K562 (cell line): ENCODE results near the gene CD248. TPM values are rescaled to one million over a fixed set of nuclear protein-coding genes. Genes with fewer than 3 reads are reported as not detected.
"Not testable (repeated sequence)": the region's sequence is repeated elsewhere in the genome, so short reads cannot be mapped to it uniquely, and the experiment has no call there.

Source experiments
- ATAC-seq: fragments of 200-7000 bp; cut with Tn5 transposase; 3 replicates; pipeline ENCODE4 v1.9.1; 2020; ENCODE audit warnings: moderate library complexity
- BruUV-seq: library from RNA; stranded (reverse); fragments of 400-500 nt; replicated peaks from 2 replicates; lab custom pipeline; 2021; lab: Mats Ljungman, UMichigan
- CTCF ChIA-PET: fragments of 300-600 bp; formaldehyde crosslinking; extraction: SDS; loops from one replicate; lab custom pipeline; 2021; ENCODE audit warnings: low intra/inter-chr PET ratio; lab: Yijun Ruan, JAX
- POLR2A ChIA-PET: fragments of 300-600, 350-650 bp; sonication (Branson Sonifier 250); formaldehyde crosslinking; extraction: SDS; loops from one replicate; lab custom pipeline; 2021; ENCODE audit warnings: antibody characterized with exemption, inconsistent platforms; lab: Yijun Ruan, JAX
- DNase-seq, 4 experiments: peaks; one replicate each; pipeline versions ENCODE4 v3.0.0 to v3.0.0-alpha.2; 2011 to 2018; ENCODE audit warnings: low spot score in 3 of 4, mixed read lengths in 3 of 4; ENCODE audit errors: extremely low read depth in 1 of 4
- FAIRE-seq: peaks from 2 replicates; lab custom pipeline; 2011; peaks lifted over from hg19 to GRCh38; lab: Jason Lieb, UNC
- H2AFZ ChIP-seq: 2 replicates; pipeline ENCODE4 v1.6.0; 2011; ENCODE audit warnings: low read depth, low read length, control low read depth, inconsistent platforms
- H3K27ac ChIP-seq: fragments of 200-600 bp; 3 replicates; pipeline ENCODE4 v1.8.0; 2011; ENCODE audit warnings: low read depth, mild to moderate bottlenecking, control low read depth, inconsistent platforms, low read length, moderate library complexity, mixed read lengths; ENCODE audit errors: extremely low read depth
- H3K27me3 ChIP-seq, 2 experiments: fragments of 300-600 bp in 1 of 2; 2 replicates in 1 of 2; 3 replicates in 1 of 2; pipeline versions ENCODE4 v1.6.0 to v1.8.0; 2011; ENCODE audit warnings: inconsistent platforms in 2 of 2, low read length in 2 of 2, mild to moderate bottlenecking in 1 of 2, mixed read lengths in 1 of 2, moderate library complexity in 1 of 2; ENCODE audit not compliant: control insufficient read depth in 2 of 2, insufficient read depth in 2 of 2
- H3K36me3 ChIP-seq: fragments of 300-600 bp; 3 replicates; pipeline ENCODE4 v1.8.0; 2011; ENCODE audit warnings: mild to moderate bottlenecking, low read length, inconsistent platforms; ENCODE audit not compliant: control insufficient read depth, insufficient read depth
- H3K4me1 ChIP-seq, 2 experiments: fragments of 200-600 bp in 1 of 2; replicated peaks in 1 of 2; 2 replicates in 1 of 2; 3 replicates in 1 of 2; pipeline versions ENCODE4 v1.5.1 to v1.8.0; 2011; ENCODE audit warnings: inconsistent platforms in 2 of 2, low read length in 2 of 2, mild to moderate bottlenecking in 1 of 2, mixed read lengths in 1 of 2, moderate library complexity in 1 of 2; ENCODE audit not compliant: control insufficient read depth in 2 of 2, insufficient read depth in 2 of 2
- H3K4me2 ChIP-seq: 2 replicates; pipeline ENCODE4 v1.6.1; 2011; ENCODE audit warnings: low read length, control low read depth, inconsistent platforms, mixed read lengths; ENCODE audit not compliant: insufficient read depth
- H3K4me3 ChIP-seq: fragments of 200-600 bp; sonication (generic), shearing (Covaris generic); 2 replicates; pipeline ENCODE4 v1.5.1; 2016; ENCODE audit warnings: control low read depth, inconsistent platforms
- H3K79me2 ChIP-seq: fragments of 200-600 bp; 3 replicates; pipeline ENCODE4 v1.8.0; 2011; ENCODE audit warnings: low read length, inconsistent platforms; ENCODE audit not compliant: control insufficient read depth, insufficient read depth
- H3K9ac ChIP-seq, 2 experiments: 2 replicates each; pipeline versions ENCODE4 v1.6.0 to v1.6.1; 2011; ENCODE audit warnings: low read depth in 2 of 2, low read length in 2 of 2, control low read depth in 1 of 2, inconsistent platforms in 1 of 2, mild to moderate bottlenecking in 1 of 2, mixed read lengths in 1 of 2; ENCODE audit not compliant: insufficient read depth in 1 of 2
- H3K9me1 ChIP-seq: one replicate; pipeline ENCODE4 v1.6.0; 2011; ENCODE audit warnings: inconsistent platforms, mild to moderate bottlenecking, low read length, moderate library complexity; ENCODE audit not compliant: control insufficient read depth, insufficient read depth
- H3K9me3 ChIP-seq: replicated peaks from 2 replicates; pipeline ENCODE4 v1.5.1; 2011; ENCODE audit warnings: low read depth, low read length, inconsistent platforms; ENCODE audit not compliant: control insufficient read depth, insufficient read depth
- H4K20me1 ChIP-seq: replicated peaks from 2 replicates; pipeline ENCODE4 v1.6.1; 2011; ENCODE audit warnings: low read length, inconsistent platforms, mixed read lengths; ENCODE audit not compliant: control insufficient read depth, insufficient read depth
- BCOR ChIP-seq: fragments of 450-650 bp; IDR thresholded peaks from 2 replicates; pipeline ENCODE4 v1.6.1; 2016
- FUS ChIP-seq: fragments of 200-400 bp; formaldehyde crosslinking; optimal IDR thresholded peaks from 2 replicates; pipeline ENCODE3; 2017; ENCODE audit warnings: low read depth, low read length
- HOXB6 ChIP-seq: fragments of 250-450 bp; sonication (Bioruptor Pico); IDR thresholded peaks from 2 replicates; pipeline ENCODE4 v1.5.1; 2022; ENCODE audit warnings: mild to moderate bottlenecking, borderline replicate concordance
- JUNB ChIP-seq: fragments of 450-650 bp; formaldehyde crosslinking; conservative IDR thresholded peaks from 2 replicates; pipeline ENCODE4 v1.4.0; 2020; ENCODE audit warnings: mild to moderate bottlenecking
- L3MBTL2 ChIP-seq: fragments of 450-650 bp; IDR thresholded peaks from 2 replicates; pipeline ENCODE4 v1.6.1; 2016; ENCODE audit warnings: mild to moderate bottlenecking, moderate library complexity
- RBFOX2 ChIP-seq: fragments of 200-400 bp; formaldehyde crosslinking; IDR thresholded peaks from 2 replicates; pipeline ENCODE4 v1.6.1; 2017; ENCODE audit warnings: low read depth, mild to moderate bottlenecking, low read length, moderate library complexity
- ZFP30 ChIP-seq: fragments of 250-450 bp; sonication (Bioruptor Pico); IDR thresholded peaks from 2 replicates; pipeline ENCODE4 v1.8.0; 2022; ENCODE audit warnings: moderate library complexity, mild to moderate bottlenecking, inconsistent platforms, borderline replicate concordance
- WGBS: fragments of 100-300 bp; shearing (Covaris generic); methylation state at CpG from one replicate; pipeline ENCODE4 v1.1.6; 2016; ENCODE audit warnings: low coverage, mixed read lengths; ENCODE audit not compliant: insufficient coverage; ENCODE audit errors: missing lambda C conversion rate; 5-methylcytosine and 5-hydroxymethylcytosine counted together
- in situ Hi-C: fragments of 300-500 bp; cut with MboI; formaldehyde crosslinking; loops from 4 replicates; pipeline ENCODE4 v1.15.0; 2018; ENCODE audit warnings: inconsistent platforms, mixed read lengths
- intact Hi-C: fragments of 100-400 bp; cut with micrococcal nuclease; formaldehyde crosslinking; loops from 2 replicates; pipeline ENCODE4 v1.14.2; 2022
- polyA plus RNA-seq, 8 experiments: library from polyadenylated mRNA; depleted of rRNA in 4 of 8; stranded (reverse) in 5 of 8; unstranded in 3 of 8; fragments of >200 nt; fragmentation: Nextera tagmentation in 2 of 8; fragmentation: Illumina TruSeq in 1 of 8; extraction: Ambion mirVana in 2 of 8; extraction: Trizol in 1 of 8; gene quantifications; 2 replicates each; pipeline versions ENCODE4 v1.2.1 to v1.2.3, GENCODE V29; 2011 to 2014; ENCODE audit warnings: inconsistent platforms in 1 of 8, missing spikeins in 1 of 8
- total RNA-seq, 7 experiments: library from RNA; depleted of rRNA in 6 of 7; stranded (reverse); fragments of >200 nt in 6 of 7; fragmentation: Illumina TruSeq in 2 of 7; extraction: Trizol in 2 of 7; gene quantifications; 2 replicates each; pipeline versions ENCODE4 v1.2.1 to v1.2.3, GENCODE V29; 2011 to 2021; ENCODE audit warnings: low replicate concordance in 1 of 7
- TF ChIP-seq, protein P1 (sequence below): sonication (generic); formaldehyde crosslinking; IDR thresholded peaks from 2 replicates; pipeline ENCODE4 v1.8.1; 2022; ENCODE audit warnings: missing genetic modification reagents

The CD248 gene
- total and polyA plus RNA-seq, 9 of the 15 experiments (the other 6 are each of a cell fraction or from before 2014, with no cell fraction given), result 0.09 TPM; not detected in 8

DNA sequence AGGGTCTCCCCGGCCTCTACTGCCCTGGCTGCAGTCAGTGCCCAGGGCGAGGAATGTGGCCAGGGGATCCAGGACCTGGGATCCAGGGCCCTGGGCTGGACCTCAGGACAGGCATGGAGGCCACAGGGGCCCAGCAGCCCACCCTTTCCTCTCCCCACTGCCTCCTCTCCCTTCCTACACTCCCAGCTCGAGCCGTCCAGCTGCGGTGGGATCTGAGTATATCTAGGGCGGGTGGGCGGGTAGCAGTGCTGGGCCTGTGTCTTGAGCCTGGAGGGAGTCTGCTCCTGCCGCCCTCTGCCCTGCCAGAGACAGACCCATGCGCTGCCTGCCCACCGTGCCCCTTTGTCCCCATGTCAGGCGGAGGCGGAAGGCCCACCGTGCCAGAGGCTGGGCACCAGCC is 40.2 kb downstream of the CD248 start:
- H4K20me1 ChIP-seq, H3K9me1 ChIP-seq, H3K9me3 ChIP-seq, H3K27me3 ChIP-seq, in situ Hi-C loops, BruUV-seq, CTCF ChIA-PET, H3K27ac ChIP-seq, H3K9ac ChIP-seq, H2AFZ ChIP-seq, H3K4me3 ChIP-seq, intact Hi-C loops, H3K4me2 ChIP-seq, FAIRE-seq, DNase-seq, H3K79me2 ChIP-seq: not testable (repeated sequence)
- peak; percentile 3; the same call in 1 of the 3 replicates for ATAC-seq
- POLR2A ChIA-PET, result interaction anchor here (0.7 to 1.5 kb wide), 3 partner anchors 9 to 197 kb away, joined by 3 to 5 read pairs (median 3); partner anchors contain the start of gene YIF1A
- 100% methylated on average over 3 of the region's 13 CpGs for WGBS
- Histone ChIP-seq H3K36me3 (peaks cover 48% of the 10 kb centered on the region), H3K4me1 (peaks cover 0 to 18% of the 10 kb centered on the region in 2 experiments; a peak in 2 of 5 replicates)

- H3K27me3 ChIP-seq, result no peaks in the 10 kb centered on the region
- H2AFZ ChIP-seq, result no peak overlapping the region
- no peak overlapping the region for H3K27ac ChIP-seq
- peaks cover 51% of the 10 kb centered on the region for H3K36me3 ChIP-seq
- ATAC-seq (no peak), DNase-seq (no peak), FAIRE-seq (no peak)
- TF ChIP-seq JUNB (CRISPR knock-in tag), result no peak
- TF ChIP-seq HOXB6 (CRISPR knock-in tag), result no peak
- TF ChIP-seq, protein P1, sequence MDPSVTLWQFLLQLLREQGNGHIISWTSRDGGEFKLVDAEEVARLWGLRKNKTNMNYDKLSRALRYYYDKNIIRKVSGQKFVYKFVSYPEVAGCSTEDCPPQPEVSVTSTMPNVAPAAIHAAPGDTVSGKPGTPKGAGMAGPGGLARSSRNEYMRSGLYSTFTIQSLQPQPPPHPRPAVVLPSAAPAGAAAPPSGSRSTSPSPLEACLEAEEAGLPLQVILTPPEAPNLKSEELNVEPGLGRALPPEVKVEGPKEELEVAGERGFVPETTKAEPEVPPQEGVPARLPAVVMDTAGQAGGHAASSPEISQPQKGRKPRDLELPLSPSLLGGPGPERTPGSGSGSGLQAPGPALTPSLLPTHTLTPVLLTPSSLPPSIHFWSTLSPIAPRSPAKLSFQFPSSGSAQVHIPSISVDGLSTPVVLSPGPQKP, result no peak
- no peak for TF ChIP-seq ZFP30
- TF ChIP-seq L3MBTL2, result no peak
- TF ChIP-seq RBFOX2, result 0 out of 2 replicates have a peak, but pooled peaks have one; percentile 14
- no peak for TF ChIP-seq BCOR
- no peak for TF ChIP-seq FUS
- 0 out of 2 replicates have a peak, but pooled peaks cover 10% of the 10 kb centered on the region for H4K20me1 ChIP-seq
- H3K4me3 ChIP-seq, result no peak overlapping the region
- H3K79me2 ChIP-seq, result peaks cover 3% of the 10 kb centered on the region; the same call in 1 of the 3 replicates
- WGBS, result 82% methylated on average over 9 of the region's 14 CpGs
- CTCF ChIA-PET, result no interaction called here
- in situ Hi-C loops, result no loop called here
- H3K9me3 ChIP-seq, result no peaks in the 10 kb centered on the region
- H3K4me1 ChIP-seq, result peaks cover 0 to 18% of the 10 kb centered on the region in 2 experiments; a peak in 2 of 5 replicates
- no TSS peak for BruUV-seq
- intact Hi-C loops, result no loop called here
- H3K9ac ChIP-seq, result no peak overlapping the region; a peak in 1 of 4 replicates
- H3K4me2 ChIP-seq, result no peak overlapping the region
- no peaks in the 10 kb centered on the region for H3K9me1 ChIP-seq
- POLR2A ChIA-PET, result no interaction called here
These were observed 40.7 kb downstream of the CD248 start for GRCh38 chr11:66275984-66276612.
